IMR-90 (cell line): ENCODE results near the gene PRKCE. TPM values are rescaled to one million over a fixed set of nuclear protein-coding genes. Genes with fewer than 3 reads are reported as not detected.
A peak's percentile ranks its signal among the peaks of the same experiment; 100 is the strongest.

Experiments used
- ATAC-seq: fragments of 200-7000 bp; cut with Tn5 transposase; 2 replicates; pipeline ENCODE4 v1.9.1; 2020; ENCODE audit warnings: low read depth, mild to moderate bottlenecking, moderate library complexity
- BruUV-seq: library from RNA; stranded (reverse); fragments of 400-500 nt; replicated peaks from 2 replicates; lab custom pipeline; 2021; lab: Mats Ljungman, UMichigan
- CTCF ChIA-PET: fragments of 300-600 bp; formaldehyde crosslinking; extraction: SDS; loops from one replicate; lab custom pipeline; 2021; ENCODE audit warnings: antibody characterized with exemption; lab: Yijun Ruan, JAX
- POLR2A ChIA-PET: fragments of 300-600 bp; sonication (Branson Sonifier 250); formaldehyde crosslinking; loops from one replicate; lab custom pipeline; 2022; ENCODE audit warnings: antibody characterized with exemption; ENCODE audit not compliant: unreplicated experiment; lab: Charles Lee
- DNase-seq: peaks from one replicate; pipeline ENCODE4 v3.0.0; 2013
- H2AFZ ChIP-seq: replicated peaks from 2 replicates; pipeline ENCODE3; 2013; ENCODE audit warnings: low read length, mild to moderate bottlenecking; ENCODE audit not compliant: poor library complexity
- H2AK5ac ChIP-seq: 2 replicates; pipeline ENCODE4 v1.6.1; 2013; ENCODE audit warnings: low read depth, low read length, inconsistent platforms
- H2AK9ac ChIP-seq: replicated peaks from 2 replicates; pipeline ENCODE3; 2013; ENCODE audit warnings: mild to moderate bottlenecking, low read depth, low read length, moderate library complexity; ENCODE audit not compliant: poor library complexity
- H2BK120ac ChIP-seq: 2 replicates; pipeline ENCODE4 v1.6.1; 2013; ENCODE audit warnings: low read depth, low read length, inconsistent platforms
- H2BK15ac ChIP-seq: 3 replicates; pipeline ENCODE4 v1.6.1; 2013; ENCODE audit warnings: low read depth, low read length, inconsistent platforms
- H2BK20ac ChIP-seq: 2 replicates; pipeline ENCODE4 v1.6.1; 2013; ENCODE audit warnings: low read depth, mild to moderate bottlenecking, inconsistent platforms, low read length, moderate library complexity
- H2BK5ac ChIP-seq: 2 replicates; pipeline ENCODE4 v1.6.1; 2013; ENCODE audit warnings: mild to moderate bottlenecking, low read depth, low read length, inconsistent platforms; ENCODE audit not compliant: poor library complexity, severe bottlenecking
- H3K14ac ChIP-seq: replicated peaks from 2 replicates; pipeline ENCODE4 v1.6.1; 2013; ENCODE audit warnings: low read depth, low read length, inconsistent platforms
- H3K18ac ChIP-seq: 2 replicates; pipeline ENCODE4 v1.6.1; 2013; ENCODE audit warnings: low read depth, low read length, control low read depth
- H3K23ac ChIP-seq: 2 replicates; pipeline ENCODE4 v1.6.1; 2013; ENCODE audit warnings: low read depth, low read length, inconsistent platforms
- H3K27ac ChIP-seq: 2 replicates; pipeline ENCODE4 v1.5.1; 2013; ENCODE audit warnings: mild to moderate bottlenecking, control low read depth, low read length; ENCODE audit not compliant: insufficient read depth
- H3K27me3 ChIP-seq: 2 replicates; pipeline ENCODE4 v1.6.1; 2013; ENCODE audit warnings: low read length; ENCODE audit not compliant: control insufficient read depth, insufficient read depth
- H3K36me3 ChIP-seq: 2 replicates; pipeline ENCODE4 v1.6.1; 2013; ENCODE audit warnings: low read length, mixed read lengths; ENCODE audit not compliant: control insufficient read depth, insufficient read depth
- H3K4ac ChIP-seq: 2 replicates; pipeline ENCODE4 v1.6.1; 2013; ENCODE audit warnings: low read depth, low read length, inconsistent platforms
- H3K4me1 ChIP-seq: 2 replicates; pipeline ENCODE4 v1.6.1; 2013; ENCODE audit warnings: low read length, mixed read lengths; ENCODE audit not compliant: control insufficient read depth, insufficient read depth
- H3K4me2 ChIP-seq: 2 replicates; pipeline ENCODE4 v1.6.1; 2013; ENCODE audit warnings: low read depth, mild to moderate bottlenecking, control low read depth, low read length, moderate library complexity
- H3K4me3 ChIP-seq: 2 replicates; pipeline ENCODE4 v1.5.1; 2013; ENCODE audit warnings: low read depth, mild to moderate bottlenecking, control low read depth, low read length, moderate library complexity; ENCODE audit not compliant: insufficient read depth
- H3K56ac ChIP-seq: 2 replicates; pipeline ENCODE4 v1.6.1; 2013; ENCODE audit warnings: low read length, inconsistent platforms; ENCODE audit not compliant: insufficient read depth; ENCODE audit errors: extremely low read depth
- H3K79me1 ChIP-seq, 2 experiments: 2 replicates each; pipeline ENCODE4 v1.6.1; 2013; ENCODE audit warnings: low read length in 2 of 2, inconsistent platforms in 1 of 2, low read depth in 1 of 2
- H3K9ac ChIP-seq: 2 replicates; pipeline ENCODE4 v1.6.1; 2013; ENCODE audit warnings: low read depth, low read length, control low read depth
- H3K9me1 ChIP-seq: 2 replicates; pipeline ENCODE4 v1.6.1; 2013; ENCODE audit warnings: low read length, inconsistent platforms; ENCODE audit not compliant: insufficient read depth
- H3K9me3 ChIP-seq: 2 replicates; pipeline ENCODE4 v1.6.1; 2013; ENCODE audit warnings: low read length; ENCODE audit not compliant: control insufficient read depth, insufficient read depth
- H4K20me1 ChIP-seq: 2 replicates; pipeline ENCODE4 v1.6.1; 2013; ENCODE audit warnings: low read length, inconsistent platforms; ENCODE audit not compliant: insufficient read depth
- H4K5ac ChIP-seq: 2 replicates; pipeline ENCODE4 v1.6.1; 2013; ENCODE audit warnings: mild to moderate bottlenecking, low read depth, low read length, control low read depth
- H4K8ac ChIP-seq, 2 experiments: 2 replicates each; pipeline ENCODE4 v1.6.1; 2013; ENCODE audit warnings: low read depth in 2 of 2, low read length in 2 of 2, control low read depth in 1 of 2, inconsistent platforms in 1 of 2
- H4K91ac ChIP-seq: 2 replicates; pipeline ENCODE4 v1.6.1; 2013; ENCODE audit warnings: low read depth, low read length, inconsistent platforms; ENCODE audit not compliant: insufficient read depth
- BHLHE40 ChIP-seq: fragments of 150-350 bp; IDR thresholded peaks from 2 replicates; pipeline ENCODE4 v1.6.1; 2016; ENCODE audit warnings: mild to moderate bottlenecking, low read depth, low read length
- CEBPB ChIP-seq: IDR thresholded peaks from 2 replicates; pipeline ENCODE4 v1.6.1; 2012; ENCODE audit warnings: low read depth, low read length, improper control_type of control experiment
- CHD1 ChIP-seq: IDR thresholded peaks from 2 replicates; pipeline ENCODE4 v1.6.1; 2012; ENCODE audit warnings: low read depth, low read length, improper control_type of control experiment
- CTCF ChIP-seq: conservative IDR thresholded peaks from 2 replicates; pipeline ENCODE4 v1.5.1; 2012; ENCODE audit warnings: mild to moderate bottlenecking, low read depth, low read length, improper control_type of control experiment
- FOS ChIP-seq: fragments of 150-350 bp; IDR thresholded peaks from 2 replicates; pipeline ENCODE4 v1.6.1; 2016; ENCODE audit warnings: low read depth, low read length
- MAFK ChIP-seq: IDR thresholded peaks from 2 replicates; pipeline ENCODE4 v1.6.1; 2012; ENCODE audit warnings: low read depth, low read length, improper control_type of control experiment
- MXI1 ChIP-seq: IDR thresholded peaks from 2 replicates; pipeline ENCODE4 v1.6.1; 2012; ENCODE audit warnings: low read depth, mild to moderate bottlenecking, low read length, moderate library complexity, borderline replicate concordance
- RAD21 ChIP-seq: IDR thresholded peaks from 2 replicates; pipeline ENCODE4 v1.6.1; 2012; ENCODE audit warnings: low read length, improper control_type of control experiment
- RCOR1 ChIP-seq: IDR thresholded peaks from 2 replicates; pipeline ENCODE4 v1.6.1; 2012; ENCODE audit warnings: mild to moderate bottlenecking, low read length, improper control_type of control experiment; ENCODE audit not compliant: insufficient replicate concordance
- RFX5 ChIP-seq: IDR thresholded peaks from 2 replicates; pipeline ENCODE4 v1.8.0; 2012; ENCODE audit warnings: low read depth, mild to moderate bottlenecking, low read length, moderate library complexity
- WGBS, 2 experiments: methylation state at CpG; one replicate each; pipeline versions ENCODE4 v1.1.5 to v1.1.7; 2013; ENCODE audit warnings: missing lambda C conversion rate in 2 of 2; ENCODE audit not compliant: insufficient read length in 1 of 2; ENCODE audit errors: extremely low coverage in 2 of 2; 5-methylcytosine and 5-hydroxymethylcytosine counted together
- dilution Hi-C: fragments of 300-500 bp; cut with HindIII; formaldehyde crosslinking; loops from one replicate; pipeline ENCODE4 v1.14.3; 2018; ENCODE audit warnings: low sequenced_read_pairs; ENCODE audit not compliant: unreplicated experiment
- in situ Hi-C: fragments of 300-500 bp; cut with MboI; formaldehyde crosslinking; loops from 3 replicates; pipeline ENCODE4 v1.14.3; 2019; ENCODE audit warnings: low sequenced_read_pairs, inconsistent platforms, mixed read lengths
- intact Hi-C: fragments of 100-400 bp; cut with micrococcal nuclease; formaldehyde crosslinking; loops from 2 replicates; pipeline ENCODE4 v1.10.0; 2022
- polyA plus RNA-seq, 3 experiments: library from polyadenylated mRNA; depleted of rRNA; stranded (reverse); fragments of >200 nt; gene quantifications; 2 replicates each; pipeline ENCODE4 v1.2.3, GENCODE V29; 2012; ENCODE audit warnings: low replicate concordance in 1 of 3
- total RNA-seq: library from RNA; depleted of rRNA; stranded (reverse); fragments of >200 nt; gene quantifications from 2 replicates; pipeline ENCODE4 v1.2.3, GENCODE V29; 2012

PRKCE gene
- total and polyA plus RNA-seq, 2 of the 4 experiments (the other 2 are of a cell fraction): 8.1 to 32.4 TPM

- no peak for TF ChIP-seq RAD21
Observed at GRCh38 chr2:46101557-46102220, 450.2 kb downstream of the PRKCE start (continued).

GRCh38 chr2:46106690-46107089 lies 455.2 kb downstream of the PRKCE start:
- no peak overlapping the region for H2BK15ac ChIP-seq
- H3K27me3 ChIP-seq: no peaks in the 10 kb centered on the region
- intact Hi-C loops (no loop called here), in situ Hi-C loops (no loop called here), dilution Hi-C loops (no loop called here)
- no peak overlapping the region for H3K4me2 ChIP-seq
- no peak overlapping the region for H3K18ac ChIP-seq
- no TSS peak for BruUV-seq
- no peak overlapping the region for H2BK120ac ChIP-seq
- no peak overlapping the region for H3K4ac ChIP-seq
- 0 out of 2 replicates have a peak, but pooled peaks cover 4% of the 10 kb centered on the region for H3K36me3 ChIP-seq
- no peak overlapping the region for H2AFZ ChIP-seq
- no peak overlapping the region for H4K8ac ChIP-seq
- no peak for DNase-seq
- POLR2A ChIA-PET: no interaction called here
- CTCF ChIA-PET: no interaction called here
- H3K4me1 ChIP-seq: no peaks in the 10 kb centered on the region
- peaks cover 1 to 10% of the 10 kb centered on the region in 2 experiments; a peak in 1 of 4 replicates for H3K79me1 ChIP-seq
- H3K27ac ChIP-seq: no peak overlapping the region
- no peak overlapping the region for H2BK5ac ChIP-seq
- WGBS, 2 experiments: no CpG with 5 or more reads among the region's 2 CpGs
- peaks cover 11% of the 10 kb centered on the region; the same call in 1 of the 2 replicates for H3K9me3 ChIP-seq
- H4K91ac ChIP-seq: no peak overlapping the region
- peak; percentile 81 for TF ChIP-seq MAFK
- no peak for TF ChIP-seq BHLHE40
- TF ChIP-seq CHD1: no peak
- TF ChIP-seq CTCF: no peak
- TF ChIP-seq CEBPB: no peak
- TF ChIP-seq FOS: no peak
- no peak for TF ChIP-seq RCOR1
- TF ChIP-seq RFX5: no peak
- no peak for TF ChIP-seq MXI1
- H2AK5ac ChIP-seq: no peak overlapping the region
- H2BK20ac ChIP-seq: no peak overlapping the region
- no peak overlapping the region for H4K5ac ChIP-seq
- H3K9me1 ChIP-seq: no peaks in the 10 kb centered on the region
- H3K9ac ChIP-seq: no peak overlapping the region
- H3K14ac ChIP-seq: no peak overlapping the region
- no peak overlapping the region for H3K56ac ChIP-seq
- no peak overlapping the region for H2AK9ac ChIP-seq
- no peak overlapping the region for H3K23ac ChIP-seq
- H3K4me3 ChIP-seq: no peak overlapping the region
- no peak for ATAC-seq
- no peaks in the 10 kb centered on the region for H4K20me1 ChIP-seq
